Lower leg skin (tissue), 3 donors: ENCODE data around the gene BBOX1.

Source experiments
- CTCF ChIP-seq, 3 donors: fragments of 450-650 bp; IDR thresholded peaks; one replicate each; pipeline ENCODE4 v1.5.1; 2016; ENCODE audit warnings: antibody characterized with exemption in 3 of 3, mild to moderate bottlenecking in 3 of 3, moderate library complexity in 2 of 3
- POLR2A ChIP-seq, 2 donors: fragments of 450-650 bp; IDR thresholded peaks; one replicate each; pipeline ENCODE4 v1.6.1; 2016 to 2017; ENCODE audit warnings: antibody characterized with exemption in 2 of 2, mild to moderate bottlenecking in 1 of 2, moderate library complexity in 1 of 2

DNA sequence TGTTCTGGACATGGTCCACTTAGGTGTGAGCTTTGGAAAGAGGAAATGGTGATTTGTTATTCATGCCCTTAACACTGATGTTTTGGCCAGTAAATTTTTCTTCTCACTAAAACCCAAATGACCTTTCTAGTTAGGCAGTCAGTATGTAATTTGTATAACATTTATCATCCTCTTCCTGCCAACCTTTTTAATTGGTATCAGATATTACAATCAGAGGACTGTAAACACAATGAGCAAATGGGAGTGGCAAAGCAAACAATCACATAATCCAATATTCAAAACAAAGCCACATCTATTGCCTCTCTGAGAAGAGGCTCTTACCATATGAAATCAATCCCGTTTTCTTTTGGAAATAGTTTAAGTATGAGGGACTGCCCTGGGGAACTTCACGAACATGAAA lies 49.1 kb downstream of the BBOX1 start:
- no peak for TF ChIP-seq CTCF (IDR thresholded peaks at IDR 0.05)
- no peak for TF ChIP-seq POLR2A (IDR thresholded peaks at IDR 0.05)
